HG03175 (cell line): ENCODE measurements around the gene MAPK8IP3.

Experiments used
- ATAC-seq: cut with Tn5 transposase; IDR thresholded peaks from one replicate; pipeline ENCODE4 v1.9.1; 2021; ENCODE audit warnings: mild to moderate bottlenecking, moderate library complexity; ENCODE audit not compliant: unreplicated experiment

Gene MAPK8IP3

GRCh38 chr16:1676661-1677060 is 29.3 kb upstream of the MAPK8IP3 start:
- ATAC-seq, result no peak

GRCh38 chr16:1677339-1677738 is 28.7 kb upstream of the MAPK8IP3 start:
- ATAC-seq, result no peak

- ATAC-seq, result peak; percentile 94
Observed at GRCh38 chr16:1677942-1678499, 28.0 kb upstream of the MAPK8IP3 start, which contains the start of gene JPT2. JPT2 (plus strand) TSS chr16:1678279; CDS start chr16:1678313, 34 bp downstream.

GRCh38 chr16:1678500-1679098 is 27.4 kb upstream of the MAPK8IP3 start:
- ATAC-seq, result peak; percentile 22

GRCh38 chr16:1680361-1680760 is 25.6 kb upstream of the MAPK8IP3 start:
- no peak for ATAC-seq

GRCh38 chr16:1681032-1681431 is 25.0 kb upstream of the MAPK8IP3 start:
- ATAC-seq, result no peak

- ATAC-seq, result no peak
Observed at GRCh38 chr16:1687427-1688316, 18.3 kb upstream of the MAPK8IP3 start.

GRCh38 chr16:1688807-1689560 is 17.0 kb upstream of the MAPK8IP3 start:
- ATAC-seq, result no peak

- ATAC-seq, result no peak
Observed at GRCh38 chr16:1689853-1690252, 16.1 kb upstream of the MAPK8IP3 start.

- no peak for ATAC-seq
Observed at GRCh38 chr16:1690810-1691209, 15.2 kb upstream of the MAPK8IP3 start.

GRCh38 chr16:1691276-1691675 is 14.7 kb upstream of the MAPK8IP3 start:
- ATAC-seq, result no peak

GRCh38 chr16:1691956-1692355 is 14.0 kb upstream of the MAPK8IP3 start:
- no peak for ATAC-seq

- ATAC-seq, result no peak
Observed at GRCh38 chr16:1696863-1697262, 9.1 kb upstream of the MAPK8IP3 start.

- ATAC-seq, result no peak
Observed at GRCh38 chr16:1698680-1699079, 7.3 kb upstream of the MAPK8IP3 start.

- ATAC-seq, result no peak
Observed at GRCh38 chr16:1700246-1700645, 5.7 kb upstream of the MAPK8IP3 start.

GRCh38 chr16:1701216-1701878 is 4.6 kb upstream of the MAPK8IP3 start:
- no peak for ATAC-seq

GRCh38 chr16:1705324-1705687 is 689 bp upstream of the MAPK8IP3 start:
- ATAC-seq, result peak; percentile 4

- peak; percentile 27 for ATAC-seq
Observed at GRCh38 chr16:1706386-1707192, 594 bp downstream of the MAPK8IP3 start.

- no peak for ATAC-seq
Observed at GRCh38 chr16:1707193-1707790, 1.3 kb downstream of the MAPK8IP3 start.
